NCI-H1105 (cell line): ENCODE results near the gene SEBOX.
"Not testable (repeated sequence)": the region's sequence is repeated elsewhere in the genome, so short reads cannot be mapped to it uniquely, and the experiment has no call there.

ENCODE experiments used
- DNase-seq: peaks from one replicate; lab custom pipeline; 2025; lab: John Stamatoyannopoulos, UW

SEBOX gene

GRCh38 chr17:28340374-28340773, 24.6 kb downstream of the SEBOX start:
- no peak for DNase-seq

- no peak for DNase-seq
Measured at GRCh38 chr17:28339431-28339830, 25.6 kb downstream of the SEBOX start.

- not testable (repeated sequence) for DNase-seq
Measured at GRCh38 chr17:28338769-28339212, 26.2 kb downstream of the SEBOX start.

- DNase-seq, result no peak
Measured at GRCh38 chr17:28338056-28338768, 26.8 kb downstream of the SEBOX start.

- peak; percentile 43 for DNase-seq
Measured at GRCh38 chr17:28335959-28336871, 28.8 kb downstream of the SEBOX start.

- peak; percentile 99 for DNase-seq
Measured at GRCh38 chr17:28335201-28335958, 29.6 kb downstream of the SEBOX start, which contains the start of the genes IFT20 and TNFAIP1. IFT20 (minus strand) TSS chr17:28335472; CDS start chr17:28331985, 3,487 bp downstream. TNFAIP1 (plus strand) TSS chr17:28335761; CDS start chr17:28339522, 3,761 bp downstream.

GRCh38 chr17:28334666-28335200, 30.3 kb downstream of the SEBOX start:
- no peak for DNase-seq

GRCh38 chr17:28334171-28334570, 30.8 kb downstream of the SEBOX start:
- no peak for DNase-seq

- no peak for DNase-seq
Measured at GRCh38 chr17:28333083-28333746, 31.8 kb downstream of the SEBOX start.

GRCh38 chr17:28331891-28332420, 33.0 kb downstream of the SEBOX start:
- DNase-seq, result no peak

GRCh38 chr17:28330671-28331070, 34.3 kb downstream of the SEBOX start:
- DNase-seq, result no peak

- no peak for DNase-seq
Measured at GRCh38 chr17:28328325-28328724, 36.7 kb downstream of the SEBOX start.

GRCh38 chr17:28327709-28328108, 37.3 kb downstream of the SEBOX start:
- DNase-seq, result no peak

GRCh38 chr17:28327031-28327607, 37.9 kb downstream of the SEBOX start:
- no peak for DNase-seq

GRCh38 chr17:28326114-28326513, 38.9 kb downstream of the SEBOX start:
- no peak for DNase-seq

- no peak for DNase-seq
Measured at GRCh38 chr17:28325211-28325610, 39.8 kb downstream of the SEBOX start.

- no peak for DNase-seq
Measured at GRCh38 chr17:28324781-28325180, 40.2 kb downstream of the SEBOX start.

- DNase-seq, result no peak
Measured at GRCh38 chr17:28324267-28324745, 40.7 kb downstream of the SEBOX start.

GRCh38 chr17:28320215-28321061, 44.6 kb downstream of the SEBOX start:
- DNase-seq, result no peak

- no peak for DNase-seq
Measured at GRCh38 chr17:28319598-28319935, 45.4 kb downstream of the SEBOX start.
